Activated T-cell treated with anti-CD3 and anti-CD28 coated beads, Interleukin-2, amount 50 U/mL, for 72 hours (primary cell): Measurements from ENCODE around the gene CDC42. TPM values are rescaled to one million over a fixed set of nuclear protein-coding genes. Genes with fewer than 3 reads are reported as not detected.
A peak's percentile ranks its signal among the peaks of the same experiment; 100 is the strongest.
"Not testable (repeated sequence)": the region's sequence is repeated elsewhere in the genome, so short reads cannot be mapped to it uniquely, and the experiment has no call there.

Source experiments
- ATAC-seq, 2 donors: fragments of 150-1000 bp; cut with Tn5 transposase; replicated peaks in 1 of 2; 2 replicates each; pipeline ENCODE4 v1.10.0; 2021; ENCODE audit warnings: moderate library complexity in 2 of 2, mild to moderate bottlenecking in 1 of 2
- DNase-seq, 2 donors: peaks; one replicate each; pipeline ENCODE4 v3.0.0; 2021 to 2022; ENCODE audit warnings: mixed read lengths in 1 of 2
- H3K27ac Mint-ChIP-seq: one replicate; pipeline ENCODE4 v1.8.0; 2022; ENCODE audit warnings: mild to moderate bottlenecking, moderate library complexity, mixed read lengths
- H3K27me3 Mint-ChIP-seq: one replicate; pipeline ENCODE4 v1.8.0; 2022; ENCODE audit warnings: low read depth, mixed read lengths
- H3K36me3 Mint-ChIP-seq, 2 donors: one replicate each; pipeline ENCODE4 v1.8.0; 2022; ENCODE audit warnings: mixed read lengths in 2 of 2, mild to moderate bottlenecking in 1 of 2; ENCODE audit not compliant: insufficient read depth in 2 of 2
- H3K4me1 Mint-ChIP-seq: one replicate; pipeline ENCODE4 v1.8.0; 2022; ENCODE audit warnings: low read depth, mixed read lengths
- H3K4me3 Mint-ChIP-seq, 2 donors: one replicate each; pipeline ENCODE4 v1.8.0; 2022; ENCODE audit warnings: mild to moderate bottlenecking in 2 of 2, mixed read lengths in 2 of 2, moderate library complexity in 2 of 2
- H3K9me3 Mint-ChIP-seq, 2 donors: one replicate each; pipeline ENCODE4 v1.8.0; 2022; ENCODE audit warnings: mixed read lengths in 2 of 2
- total RNA-seq, 2 donors: library from RNA; stranded (reverse); gene quantifications; one replicate each; pipeline ENCODE4 v1.2.3, GENCODE V29; 2022

CDC42 gene
- total RNA-seq, 2 donors from 2014 or later, result 292 to 349 TPM

DNA sequence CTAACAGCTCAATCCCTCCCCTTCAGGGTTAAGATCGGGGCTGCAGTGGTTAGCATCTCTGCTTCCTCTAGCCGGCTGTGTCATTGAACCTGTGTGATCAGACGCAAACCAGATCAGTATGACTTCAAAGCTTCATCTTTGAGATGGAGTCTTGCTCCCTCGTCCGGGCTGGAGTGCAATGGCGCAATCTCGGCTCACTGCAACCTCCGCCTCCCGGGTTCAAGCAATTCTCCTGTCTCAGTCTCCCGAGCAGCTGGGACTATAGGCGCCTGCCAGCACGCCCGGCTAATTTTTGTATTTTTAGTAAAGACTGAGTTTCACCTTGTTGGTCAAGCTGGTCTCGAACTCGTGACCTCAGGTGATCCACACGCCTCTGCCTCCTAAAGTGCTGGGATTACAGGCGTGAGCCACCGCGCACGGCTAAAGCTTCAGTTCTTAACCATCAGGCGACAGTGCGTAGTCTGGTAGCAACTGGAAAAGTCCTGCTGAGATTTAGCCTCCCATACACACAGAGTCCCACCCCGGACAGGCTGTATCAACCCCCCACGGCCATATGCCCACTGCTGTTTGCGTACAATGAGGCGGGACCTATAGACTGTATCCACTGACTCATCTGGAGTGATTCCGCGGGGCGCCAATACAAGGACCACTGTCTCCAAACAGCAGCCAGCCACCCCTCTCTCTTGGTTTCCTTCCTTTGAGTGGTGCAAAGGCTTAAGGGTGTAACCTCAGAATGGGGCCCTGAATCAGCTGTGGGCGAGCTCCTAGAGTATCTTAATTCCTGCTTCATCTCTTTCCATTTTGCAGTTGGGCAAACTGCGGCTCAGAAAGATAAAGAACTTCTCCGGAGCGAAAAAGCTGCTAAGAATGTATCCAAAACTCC, 27.8 kb upstream of the CDC42 start:
- Mint-ChIP-seq H3K4me3 (peak overlapping the region; percentile 94 to 100), H3K27me3 (no peaks in the 10 kb centered on the region), H3K9me3 (no peaks in the 10 kb centered on the region), H3K4me1 (peaks cover 59% of the 10 kb centered on the region), H3K36me3 (peaks cover 3 to 5% of the 10 kb centered on the region in 2 donors), H3K27ac (peak overlapping the region; percentile 98)
- ATAC-seq (peak; percentile 72 to 76), DNase-seq (peak; percentile 76 to 85)

- Mint-ChIP-seq H3K27me3 (no peaks in the 10 kb centered on the region), H3K4me1 (peaks cover 65% of the 10 kb centered on the region), H3K4me3 (peak overlapping the region; percentile 94 to 100), H3K27ac (peak overlapping the region; percentile 98), H3K9me3 (no peaks in the 10 kb centered on the region), H3K36me3 (peaks cover 3 to 5% of the 10 kb centered on the region in 2 donors)
- DNase-seq, result peak; percentile 89 to 93
- peak; percentile 76 to 78 for ATAC-seq
Observed at GRCh38 chr1:22025368-22026155, 26.9 kb upstream of the CDC42 start.

GRCh38 chr1:22026924-22027289, 25.6 kb upstream of the CDC42 start:
- ATAC-seq, result no peak

DNA sequence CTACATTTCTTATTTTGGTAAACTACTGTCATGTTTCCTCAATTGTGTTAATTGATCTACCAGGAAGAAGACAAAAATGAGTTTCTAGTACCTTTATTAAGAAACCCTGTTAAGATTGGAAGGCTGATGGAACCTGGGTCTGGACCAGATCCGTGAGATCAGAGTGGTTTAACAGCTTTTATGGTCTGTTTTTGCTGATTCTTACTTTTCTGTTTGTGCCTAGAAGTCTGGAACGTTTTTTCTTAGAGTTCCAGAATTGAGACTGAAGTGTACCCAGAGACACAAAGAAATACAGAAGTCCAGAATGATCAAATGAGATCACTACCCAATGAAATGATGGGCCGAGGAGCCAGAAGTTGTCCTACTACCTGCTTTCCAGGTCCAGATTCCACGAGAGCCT, 22.5 kb upstream of the CDC42 start:
- peaks cover 63% of the 10 kb centered on the region for H3K4me1 Mint-ChIP-seq
- DNase-seq, result no peak
- H3K27me3 Mint-ChIP-seq, result no peaks in the 10 kb centered on the region
- peak overlapping the region; percentile 66 for H3K27ac Mint-ChIP-seq
- H3K9me3 Mint-ChIP-seq, result no peaks in the 10 kb centered on the region
- no peak for ATAC-seq
- H3K4me3 Mint-ChIP-seq, result peak overlapping the region in 1 of 2 donors; percentile 14
- H3K36me3 Mint-ChIP-seq, result peaks cover 3 to 5% of the 10 kb centered on the region in 2 donors

More at GRCh38 chr1:22026924-22027289, 25.6 kb upstream of the CDC42 start:
- DNase-seq, result peak; percentile 17 to 27
- H3K4me3 Mint-ChIP-seq, result peak overlapping the region; percentile 94 to 100
- H3K9me3 Mint-ChIP-seq, result no peaks in the 10 kb centered on the region
- peaks cover 3 to 5% of the 10 kb centered on the region in 2 donors for H3K36me3 Mint-ChIP-seq
- peak overlapping the region; percentile 98 for H3K27ac Mint-ChIP-seq
- peaks cover 77% of the 10 kb centered on the region for H3K4me1 Mint-ChIP-seq
- H3K27me3 Mint-ChIP-seq, result no peaks in the 10 kb centered on the region

DNA sequence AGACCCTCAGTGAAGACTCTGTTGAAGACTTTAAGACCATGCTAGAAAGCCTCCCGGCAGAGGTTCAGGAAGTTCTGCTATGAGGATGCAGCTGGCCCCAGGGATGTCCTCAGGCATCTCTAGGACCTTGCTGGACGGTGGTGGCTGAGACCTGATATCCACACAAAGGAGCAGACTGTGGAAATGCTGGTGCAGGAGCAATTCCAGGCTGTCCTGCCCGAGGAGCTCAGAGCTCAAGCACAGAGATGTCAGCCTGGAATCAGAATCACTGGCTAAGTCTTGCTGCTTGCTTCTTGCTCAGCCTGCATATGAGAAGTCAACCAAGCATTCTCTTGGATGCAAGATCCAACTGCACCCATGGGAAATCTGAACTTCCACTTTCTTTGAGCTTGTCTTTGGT, 22.0 kb upstream of the CDC42 start:
- DNase-seq (no peak), ATAC-seq (no peak)
- Mint-ChIP-seq H3K4me3 (no peak overlapping the region), H3K9me3 (no peaks in the 10 kb centered on the region), H3K27me3 (no peaks in the 10 kb centered on the region), H3K36me3 (peaks cover 3 to 5% of the 10 kb centered on the region in 2 donors), H3K4me1 (peaks cover 63% of the 10 kb centered on the region), H3K27ac (no peak overlapping the region)

GRCh38 chr1:22031214-22031962, 21.1 kb upstream of the CDC42 start:
- Mint-ChIP-seq H3K4me1 (peaks cover 54% of the 10 kb centered on the region), H3K9me3 (no peaks in the 10 kb centered on the region), H3K36me3 (peaks cover 0 to 2% of the 10 kb centered on the region in 2 donors), H3K27me3 (no peaks in the 10 kb centered on the region), H3K27ac (peak overlapping the region; percentile 95), H3K4me3 (peak overlapping the region; percentile 74 to 75)
- DNase-seq (peak; percentile 58 to 60), ATAC-seq (peak; percentile 82 to 85)

DNA sequence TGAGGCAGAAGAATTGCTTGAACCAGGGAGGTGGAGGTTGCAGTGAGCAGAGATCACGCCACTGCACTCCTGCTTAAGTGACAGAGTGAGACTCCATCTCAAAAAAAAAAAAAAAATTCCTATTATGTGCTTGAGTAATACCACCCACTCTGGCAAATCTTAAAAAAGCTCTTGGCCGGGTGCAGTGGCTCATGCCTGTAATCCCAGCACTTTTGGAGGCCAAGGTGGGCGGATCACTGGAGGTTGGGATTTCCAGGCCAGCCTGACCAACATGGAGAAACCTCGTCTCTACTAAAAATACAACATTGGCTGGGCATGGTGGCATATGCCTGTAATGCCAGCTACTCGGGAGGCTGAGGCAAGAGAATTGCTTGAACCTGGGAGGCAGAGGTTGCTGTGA, 17.7 kb upstream of the CDC42 start:
- not testable (repeated sequence) for H3K9me3 Mint-ChIP-seq, ATAC-seq, H3K4me3 Mint-ChIP-seq, H3K27ac Mint-ChIP-seq, H3K36me3 Mint-ChIP-seq, H3K27me3 Mint-ChIP-seq, DNase-seq
- H3K4me1 Mint-ChIP-seq, result peaks cover 56% of the 10 kb centered on the region

DNA sequence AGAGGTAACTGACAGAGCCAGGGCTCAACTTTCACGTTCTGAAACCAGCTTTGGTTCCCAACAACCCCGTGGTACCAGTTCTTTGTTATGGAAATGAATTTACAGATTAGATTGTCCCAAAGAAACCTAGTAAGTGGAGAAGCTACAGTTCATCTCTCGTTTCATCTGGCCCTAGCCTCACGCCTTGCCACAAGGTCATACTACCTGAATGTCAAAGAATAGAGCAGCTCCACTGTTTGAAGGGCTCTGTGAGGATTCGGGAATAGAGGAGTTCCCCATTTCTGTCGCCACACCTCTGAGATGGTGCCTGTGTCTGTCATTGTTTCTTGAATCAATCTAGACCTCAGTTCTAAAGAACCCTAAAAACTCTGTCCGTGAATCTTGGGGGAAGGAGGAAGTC, 15.0 kb upstream of the CDC42 start:
- DNase-seq (no peak), ATAC-seq (no peak)
- Mint-ChIP-seq H3K27ac (no peak overlapping the region), H3K27me3 (no peaks in the 10 kb centered on the region), H3K4me3 (no peak overlapping the region), H3K36me3 (no peaks in the 10 kb centered on the region), H3K9me3 (no peaks in the 10 kb centered on the region), H3K4me1 (peaks cover 52% of the 10 kb centered on the region)

DNA sequence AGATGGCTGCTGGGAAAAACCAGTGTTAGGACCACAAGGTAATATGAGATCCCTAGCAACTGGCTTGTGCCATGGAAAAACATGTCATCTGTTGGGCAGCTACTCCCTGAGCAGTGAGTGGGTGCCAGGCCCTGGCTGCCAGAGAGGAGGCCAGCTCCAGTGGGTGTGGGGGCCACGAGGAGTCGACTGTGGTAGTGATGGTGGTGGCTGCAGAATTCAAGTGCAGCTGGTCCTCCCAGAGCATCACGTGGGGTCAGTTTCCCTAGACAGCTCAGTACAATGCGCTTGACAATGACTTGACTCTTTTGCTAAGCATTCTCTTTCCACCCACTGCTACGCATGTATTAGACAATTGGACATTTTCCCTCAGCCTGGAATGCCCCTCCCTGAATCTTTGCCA, 14.5 kb upstream of the CDC42 start:
- ATAC-seq (no peak), DNase-seq (no peak)
- Mint-ChIP-seq H3K4me3 (no peak overlapping the region), H3K27me3 (no peaks in the 10 kb centered on the region), H3K27ac (peak overlapping the region; percentile 87), H3K9me3 (no peaks in the 10 kb centered on the region), H3K36me3 (no peaks in the 10 kb centered on the region), H3K4me1 (peaks cover 54% of the 10 kb centered on the region)

DNA sequence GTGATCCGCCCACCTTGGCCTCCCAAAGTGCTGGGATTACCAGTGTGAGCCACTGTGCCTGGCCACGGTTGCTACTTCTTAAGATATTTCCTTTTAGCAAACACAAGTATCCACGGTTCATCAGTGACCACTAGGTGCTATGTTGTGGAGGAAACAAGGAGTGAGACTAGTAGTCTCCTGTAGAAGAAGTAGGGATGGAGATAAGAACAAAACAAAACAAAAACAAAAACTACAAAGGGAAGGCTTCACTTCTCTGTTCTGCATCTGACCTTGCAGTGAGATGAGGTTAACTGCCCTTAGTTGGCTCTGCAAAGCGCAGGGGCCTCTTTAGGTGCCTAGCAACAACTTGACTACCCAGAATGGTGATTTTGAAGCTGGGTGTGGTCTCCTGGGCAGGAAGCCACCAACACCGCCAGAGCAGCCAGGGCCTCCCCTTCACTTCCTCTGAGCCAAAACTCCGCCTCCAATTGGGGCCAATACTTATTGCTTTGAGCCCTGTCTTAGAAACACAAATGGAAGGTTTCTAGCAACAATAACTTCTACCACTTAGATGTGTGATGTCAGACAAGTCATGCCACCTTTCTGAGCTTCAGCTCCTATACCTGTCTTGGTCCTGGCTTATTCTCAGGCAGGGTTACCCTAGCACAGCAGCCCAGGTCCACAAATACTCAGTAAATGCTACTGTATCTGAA, 12.8 kb upstream of the CDC42 start:
- ATAC-seq (peak; percentile 99), DNase-seq (peak; percentile 90 to 93)
- H3K4me3 Mint-ChIP-seq, result peak overlapping the region; percentile 63 to 78
- no peaks in the 10 kb centered on the region for H3K36me3 Mint-ChIP-seq
- H3K27ac Mint-ChIP-seq, result peak overlapping the region; percentile 43
- peaks cover 61% of the 10 kb centered on the region for H3K4me1 Mint-ChIP-seq
- no peaks in the 10 kb centered on the region for H3K9me3 Mint-ChIP-seq
- no peaks in the 10 kb centered on the region for H3K27me3 Mint-ChIP-seq

GRCh38 chr1:22040286-22040623, 12.3 kb upstream of the CDC42 start:
- Mint-ChIP-seq H3K4me1 (peaks cover 66% of the 10 kb centered on the region), H3K27me3 (no peaks in the 10 kb centered on the region), H3K27ac (peak overlapping the region; percentile 43), H3K9me3 (peaks cover under 1 to 1% of the 10 kb centered on the region in 2 donors), H3K4me3 (peak overlapping the region; percentile 63 to 78), H3K36me3 (peaks cover under 1 to 2% of the 10 kb centered on the region in 2 donors)
- ATAC-seq (no peak), DNase-seq (no peak)

GRCh38 chr1:22041505-22041904, 11.0 kb upstream of the CDC42 start:
- peaks cover 3 to 5% of the 10 kb centered on the region in 2 donors for H3K36me3 Mint-ChIP-seq
- DNase-seq (no peak), ATAC-seq (no peak)
- H3K27ac Mint-ChIP-seq, result peak overlapping the region; percentile 90
- peak overlapping the region in 1 of 2 donors; percentile 36 for H3K4me3 Mint-ChIP-seq
- H3K27me3 Mint-ChIP-seq, result no peaks in the 10 kb centered on the region
- peaks cover 4% of the 10 kb centered on the region in 2 donors for H3K9me3 Mint-ChIP-seq
- H3K4me1 Mint-ChIP-seq, result peaks cover 74% of the 10 kb centered on the region
